ENCODE measurements around the gene MPI. TPM values are rescaled to one million over a fixed set of nuclear protein-coding genes. Genes with fewer than 3 reads are reported as not detected.
"Not testable (repeated sequence)": the region's sequence is repeated elsewhere in the genome, so short reads cannot be mapped to it uniquely, and the experiment has no call there.

The MPI gene
- total RNA-seq, 4 donors from 2014 or later: 28.8 to 73.3 (median 33.7) TPM

DNA sequence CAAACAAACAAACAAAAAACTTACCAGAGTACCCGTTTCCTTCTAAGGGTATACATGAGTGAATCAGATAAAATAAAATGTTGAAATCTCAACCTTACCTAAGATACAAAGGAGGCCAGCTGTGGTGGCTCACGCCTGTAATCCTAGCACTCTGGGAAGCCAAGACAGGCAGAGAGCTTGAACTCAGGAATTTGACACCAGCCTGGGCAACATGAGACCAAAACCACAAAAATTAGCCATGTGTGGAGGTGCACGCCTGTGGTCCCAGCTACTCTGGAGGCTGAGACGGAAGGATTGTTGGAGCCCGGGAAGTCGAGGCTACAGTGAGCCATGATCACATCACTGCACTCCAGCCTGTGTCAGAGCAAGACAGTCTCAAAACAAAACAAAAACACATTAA is 27.8 kb downstream of the MPI start:
- no peaks in the 10 kb centered on the region for H3K36me3 ChIP-seq
- no peak for DNase-seq
- TF ChIP-seq POLR2A (IDR thresholded peaks at IDR 0.05): no peak
- TF ChIP-seq, protein P1, sequence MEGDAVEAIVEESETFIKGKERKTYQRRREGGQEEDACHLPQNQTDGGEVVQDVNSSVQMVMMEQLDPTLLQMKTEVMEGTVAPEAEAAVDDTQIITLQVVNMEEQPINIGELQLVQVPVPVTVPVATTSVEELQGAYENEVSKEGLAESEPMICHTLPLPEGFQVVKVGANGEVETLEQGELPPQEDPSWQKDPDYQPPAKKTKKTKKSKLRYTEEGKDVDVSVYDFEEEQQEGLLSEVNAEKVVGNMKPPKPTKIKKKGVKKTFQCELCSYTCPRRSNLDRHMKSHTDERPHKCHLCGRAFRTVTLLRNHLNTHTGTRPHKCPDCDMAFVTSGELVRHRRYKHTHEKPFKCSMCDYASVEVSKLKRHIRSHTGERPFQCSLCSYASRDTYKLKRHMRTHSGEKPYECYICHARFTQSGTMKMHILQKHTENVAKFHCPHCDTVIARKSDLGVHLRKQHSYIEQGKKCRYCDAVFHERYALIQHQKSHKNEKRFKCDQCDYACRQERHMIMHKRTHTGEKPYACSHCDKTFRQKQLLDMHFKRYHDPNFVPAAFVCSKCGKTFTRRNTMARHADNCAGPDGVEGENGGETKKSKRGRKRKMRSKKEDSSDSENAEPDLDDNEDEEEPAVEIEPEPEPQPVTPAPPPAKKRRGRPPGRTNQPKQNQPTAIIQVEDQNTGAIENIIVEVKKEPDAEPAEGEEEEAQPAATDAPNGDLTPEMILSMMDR (IDR thresholded peaks at IDR 0.05): no peak

DNA sequence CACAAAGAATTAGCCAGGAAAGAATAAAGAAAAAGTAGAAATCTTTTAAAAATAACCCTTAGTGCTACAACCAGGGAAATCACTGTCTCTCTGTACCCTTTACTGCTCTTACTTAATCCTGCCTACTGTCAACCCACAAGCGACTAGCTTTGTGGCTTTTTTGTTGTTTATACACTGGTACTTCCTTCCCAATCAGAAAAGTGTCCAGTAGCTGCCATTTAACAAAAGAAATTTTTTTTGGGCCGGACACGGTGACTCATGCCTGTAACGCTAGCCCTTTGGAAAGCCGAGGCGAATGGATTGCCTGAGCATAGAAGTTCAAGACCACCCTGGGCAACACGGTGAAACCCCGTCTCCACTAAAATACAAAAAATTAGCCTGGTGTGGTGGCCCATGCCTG is 30.6 kb downstream of the MPI start:
- no peaks in the 10 kb centered on the region for H3K36me3 ChIP-seq
- no peaks in the 10 kb centered on the region for H3K27me3 ChIP-seq
- intact Hi-C loops (cut with DNase I; ENCODE audit: low total_unique reads): no loop called here
- H3K4me1 ChIP-seq: no peaks in the 10 kb centered on the region
- H3K4me3 ChIP-seq: no peak overlapping the region
- no peak for TF ChIP-seq POLR2A (IDR thresholded peaks at IDR 0.05)
- TF ChIP-seq, protein P1 (IDR thresholded peaks at IDR 0.05): no peak
- H3K27ac ChIP-seq: no peak overlapping the region
- H3K9me3 ChIP-seq: no peaks in the 10 kb centered on the region
- no peak for DNase-seq

More for the DNA sequence above, 27.8 kb downstream of the MPI start:
- H3K4me3 ChIP-seq: no peak overlapping the region
- no peaks in the 10 kb centered on the region for H3K27me3 ChIP-seq
- intact Hi-C loops (cut with DNase I; ENCODE audit: low total_unique reads): no loop called here
- H3K27ac ChIP-seq: no peak overlapping the region
- no peaks in the 10 kb centered on the region for H3K9me3 ChIP-seq
- H3K4me1 ChIP-seq: no peaks in the 10 kb centered on the region

- DNase-seq: no peak
- no peaks in the 10 kb centered on the region for H3K27me3 ChIP-seq
- TF ChIP-seq, protein P1 (IDR thresholded peaks at IDR 0.05): no peak
- TF ChIP-seq POLR2A (IDR thresholded peaks at IDR 0.05): no peak
- H3K27ac ChIP-seq: no peak overlapping the region
- intact Hi-C loops (cut with DNase I; ENCODE audit: low total_unique reads): no loop called here
- no peaks in the 10 kb centered on the region for H3K9me3 ChIP-seq
- no peak overlapping the region for H3K4me3 ChIP-seq
- no peaks in the 10 kb centered on the region for H3K4me1 ChIP-seq
- H3K36me3 ChIP-seq: no peaks in the 10 kb centered on the region
Observed at GRCh38 chr15:74924525-74924924, 34.7 kb downstream of the MPI start.

DNA sequence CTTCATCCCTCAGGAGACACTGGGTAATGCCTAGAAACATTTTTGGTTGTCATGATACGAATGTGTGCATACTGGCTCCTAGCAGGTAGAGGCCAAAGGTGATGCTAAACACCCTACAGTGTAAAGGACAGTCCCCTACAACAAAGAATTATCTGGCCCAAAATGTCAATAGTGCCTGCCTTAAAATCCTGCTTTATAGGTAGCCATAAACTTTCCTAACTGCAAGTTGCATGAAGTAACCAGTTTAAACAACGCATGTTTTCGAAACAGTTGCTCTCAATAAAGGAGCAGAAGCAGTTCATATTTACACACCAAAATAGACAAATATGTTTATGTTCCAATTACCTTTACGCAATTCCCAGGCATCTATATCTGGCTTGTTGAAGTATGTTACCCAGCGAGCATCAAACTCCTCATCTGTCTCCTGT is 38.9 kb downstream of the MPI start:
- DNase-seq: no peak
- TF ChIP-seq, protein P1 (IDR thresholded peaks at IDR 0.05): no peak
- TF ChIP-seq POLR2A (IDR thresholded peaks at IDR 0.05): no peak
- Histone ChIP-seq H3K36me3 (no peaks in the 10 kb centered on the region), H3K4me3 (no peak overlapping the region), H3K27ac (no peak overlapping the region), H3K4me1 (no peaks in the 10 kb centered on the region), H3K27me3 (no peaks in the 10 kb centered on the region), H3K9me3 (no peaks in the 10 kb centered on the region)
- intact Hi-C loops (cut with DNase I; ENCODE audit: low total_unique reads): no loop called here

DNA sequence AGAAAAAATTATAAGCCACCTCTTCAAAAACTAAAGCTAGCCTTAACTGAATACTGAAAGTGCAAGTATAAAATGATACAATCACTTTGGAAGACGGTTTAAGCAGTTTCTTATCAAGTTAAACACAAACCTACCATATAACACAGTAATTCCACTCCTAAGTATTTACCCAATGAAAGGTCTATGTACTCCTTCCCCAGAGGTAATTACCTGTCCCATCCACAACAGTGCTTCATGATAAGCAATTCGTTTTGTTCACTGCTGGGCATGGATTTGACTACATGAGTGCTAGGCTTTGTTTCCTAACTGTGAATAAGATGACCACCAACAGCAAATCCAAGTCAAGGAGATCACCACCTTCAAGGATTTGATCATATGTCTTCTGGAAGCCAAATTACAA is 43.7 kb downstream of the MPI start:
- no peaks in the 10 kb centered on the region for H3K9me3 ChIP-seq
- TF ChIP-seq POLR2A (IDR thresholded peaks at IDR 0.05): no peak
- TF ChIP-seq, protein P1 (IDR thresholded peaks at IDR 0.05): no peak
- H3K36me3 ChIP-seq: no peaks in the 10 kb centered on the region
- H3K27ac ChIP-seq: no peak overlapping the region
- no peaks in the 10 kb centered on the region for H3K27me3 ChIP-seq
- DNase-seq: no peak
- intact Hi-C loops (cut with DNase I; ENCODE audit: low total_unique reads): no loop called here
- H3K4me1 ChIP-seq: peaks cover 0 to 4% of the 10 kb centered on the region in 2 donors
- no peak overlapping the region for H3K4me3 ChIP-seq

DNA sequence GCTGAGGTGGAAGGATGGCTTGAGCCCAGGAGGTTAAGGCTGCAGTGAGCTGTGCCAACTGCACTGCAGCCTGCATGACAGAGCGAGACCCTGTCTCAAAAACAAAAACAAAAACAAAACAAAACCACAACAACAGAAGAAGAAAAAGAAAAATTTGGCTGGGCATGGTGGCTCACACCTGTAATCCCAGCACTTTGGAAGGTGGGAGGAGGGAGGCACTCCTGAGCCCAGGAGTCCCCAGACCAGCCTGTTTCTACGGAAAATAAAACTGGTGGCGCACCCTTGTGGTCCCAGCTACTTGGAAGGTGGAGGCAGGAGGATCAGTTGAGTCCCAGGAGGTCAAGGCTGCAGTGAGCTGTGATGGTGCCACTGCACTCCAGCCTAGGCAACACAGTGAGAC is 45.4 kb downstream of the MPI start:
- H3K4me1 ChIP-seq; intact Hi-C loops (cut with DNase I; ENCODE audit: low total_unique reads); DNase-seq; H3K27me3 ChIP-seq; H3K4me3 ChIP-seq; H3K9me3 ChIP-seq; H3K36me3 ChIP-seq; H3K27ac ChIP-seq: not testable (repeated sequence)
